ENCODE measurements around the gene SLC25A36. TPM values are rescaled to one million over a fixed set of nuclear protein-coding genes. Genes with fewer than 3 reads are reported as not detected.
A peak's percentile ranks its signal among the peaks of the same experiment; 100 is the strongest.

The SLC25A36 gene
- 10 to 100 TPM; 42.1 to 73.8 (median 62.3) TPM for total RNA-seq

GRCh38 chr3:140941434-140942220 is at the start of gene SLC25A36:
Gene SLC25A36, plus strand, starts transcription at chr3:140941836. Its CDS starts 219 bp downstream, at chr3:140942055.
- Histone ChIP-seq H3K36me3 (no peaks in the 10 kb centered on the region), H3K27ac (peak within 1 kb of the TSS; percentile 89 to 99 (median 98)), H3K9me3 (no peaks in the 10 kb centered on the region), H3K4me1 (peaks cover 16 to 35% (median 19%) of the 10 kb centered on the region in 3 donors), H3K4me3 (peak within 1 kb of the TSS; percentile 91), H3K27me3 (no peaks in the 10 kb centered on the region)
- ATAC-seq, result peak; percentile 100
- TF ChIP-seq POLR2A (IDR thresholded peaks at IDR 0.05) (peak; percentile 94 to 96), CTCF (IDR thresholded peaks at IDR 0.05) (peak in 1 of 4 experiments; percentile 18), POLR2AphosphoS5 (IDR thresholded peaks at IDR 0.05) (peak; percentile 98), EP300 (IDR thresholded peaks at IDR 0.05) (no peak)
- 0% methylated on average over 1 to 4 of the region's 72 CpGs for WGBS, 2 donors (ENCODE audit: low coverage in 1 of 2)

- no peaks in the 10 kb centered on the region for H3K9me3 ChIP-seq
- no peak for ATAC-seq
- no peak overlapping the region for H3K4me3 ChIP-seq
- no peaks in the 10 kb centered on the region for H3K36me3 ChIP-seq
- 74% methylated on average over 2 of the region's 3 CpGs; no CpG with 5 or more reads in 1 of the 2 donors for WGBS, 2 donors (ENCODE audit: low coverage in 1 of 2)
- no peak overlapping the region for H3K27ac ChIP-seq
- peaks cover 12% of the 10 kb centered on the region for H3K27me3 ChIP-seq
- no peaks in the 10 kb centered on the region for H3K4me1 ChIP-seq
- TF ChIP-seq POLR2AphosphoS5 (IDR thresholded peaks at IDR 0.05), result no peak
These were observed 44.6 kb upstream of the SLC25A36 start for GRCh38 chr3:140896997-140897396.

- no peaks in the 10 kb centered on the region for H3K9me3 ChIP-seq
- no peaks in the 10 kb centered on the region for H3K4me1 ChIP-seq
- no peak for TF ChIP-seq POLR2A (IDR thresholded peaks at IDR 0.05)
- TF ChIP-seq EP300 (IDR thresholded peaks at IDR 0.05), result no peak
- TF ChIP-seq POLR2AphosphoS5 (IDR thresholded peaks at IDR 0.05), result no peak
- peak; percentile 32 to 62 (median 58) for TF ChIP-seq CTCF (IDR thresholded peaks at IDR 0.05)
- no peak overlapping the region for H3K27ac ChIP-seq
- peak; percentile 48 for ATAC-seq
- 42 to 56% methylated on average over 2 to 3 of the region's 3 CpGs for WGBS, 2 donors (ENCODE audit: low coverage in 1 of 2)
- no peaks in the 10 kb centered on the region for H3K36me3 ChIP-seq
- H3K27me3 ChIP-seq, result peaks cover 12% of the 10 kb centered on the region
- H3K4me3 ChIP-seq, result no peak overlapping the region
These were observed 43.1 kb upstream of the SLC25A36 start for GRCh38 chr3:140898340-140899180.

GRCh38 chr3:140899363-140899762 is 42.3 kb upstream of the SLC25A36 start:
- Histone ChIP-seq H3K9me3 (no peaks in the 10 kb centered on the region), H3K4me3 (no peak overlapping the region), H3K36me3 (no peaks in the 10 kb centered on the region), H3K4me1 (no peaks in the 10 kb centered on the region), H3K27me3 (peaks cover 12% of the 10 kb centered on the region), H3K27ac (no peak overlapping the region)
- no peak for ATAC-seq
- no peak for TF ChIP-seq POLR2A (IDR thresholded peaks at IDR 0.05)
- TF ChIP-seq POLR2AphosphoS5 (IDR thresholded peaks at IDR 0.05), result no peak
- no peak for TF ChIP-seq EP300 (IDR thresholded peaks at IDR 0.05)
- no peak for TF ChIP-seq CTCF (IDR thresholded peaks at IDR 0.05)
- WGBS, 2 donors (ENCODE audit: low coverage in 1 of 2), result 67% methylated on average over 1 of the region's 1 CpG; no CpG with 5 or more reads in 1 of the 2 donors

- H3K9me3 ChIP-seq, result no peaks in the 10 kb centered on the region
- H3K4me1 ChIP-seq, result no peaks in the 10 kb centered on the region
- TF ChIP-seq POLR2A (IDR thresholded peaks at IDR 0.05) (no peak), POLR2AphosphoS5 (IDR thresholded peaks at IDR 0.05) (no peak), CTCF (IDR thresholded peaks at IDR 0.05) (no peak), EP300 (IDR thresholded peaks at IDR 0.05) (no peak)
- H3K4me3 ChIP-seq, result no peak overlapping the region
- H3K27me3 ChIP-seq, result no peaks in the 10 kb centered on the region
- no peak overlapping the region for H3K27ac ChIP-seq
- no peak for ATAC-seq
- no peaks in the 10 kb centered on the region for H3K36me3 ChIP-seq
These were observed 38.8 kb upstream of the SLC25A36 start for GRCh38 chr3:140902791-140903190.
